Astrocyte of the spinal cord (primary cell): ENCODE results near the gene GALNT10.

Source experiments
- DNase-seq: peaks from one replicate; pipeline ENCODE4 v3.0.0; 2011; ENCODE audit warnings: low read depth, low spot score
- H3K4me3 ChIP-seq: 2 replicates; pipeline ENCODE4 v1.5.1; 2011; ENCODE audit warnings: low read depth, mild to moderate bottlenecking, low read length, moderate library complexity
- CTCF ChIP-seq: IDR thresholded peaks from 2 replicates; pipeline ENCODE4 v1.5.1; 2012; ENCODE audit warnings: low read depth, mild to moderate bottlenecking, low read length, inconsistent platforms
- in situ Hi-C: cut with HindIII; loops from 2 replicates; pipeline ENCODE4 v1.10.0; 2017; ENCODE audit warnings: low sequenced_read_pairs

Gene GALNT10

GRCh38 chr5:154269414-154269813 is 78.9 kb downstream of the GALNT10 start:
- H3K4me3 ChIP-seq = no peak overlapping the region
- no peak for TF ChIP-seq CTCF
- in situ Hi-C loops = no loop called here
- no peak for DNase-seq

- in situ Hi-C loops = no loop called here
- TF ChIP-seq CTCF = no peak
- DNase-seq = no peak
- no peak overlapping the region for H3K4me3 ChIP-seq
Measured at GRCh38 chr5:154271466-154271865, 80.9 kb downstream of the GALNT10 start.

- H3K4me3 ChIP-seq = no peak overlapping the region
- in situ Hi-C loops = no loop called here
- DNase-seq = no peak
- TF ChIP-seq CTCF = no peak
Measured at GRCh38 chr5:154271936-154272514, 81.5 kb downstream of the GALNT10 start.

- DNase-seq = peak; percentile 43
- TF ChIP-seq CTCF = no peak
- in situ Hi-C loops = no loop called here
- H3K4me3 ChIP-seq = no peak overlapping the region
Measured at GRCh38 chr5:154273028-154273617, 82.6 kb downstream of the GALNT10 start.

- TF ChIP-seq CTCF = no peak
- in situ Hi-C loops = no loop called here
- H3K4me3 ChIP-seq = no peak overlapping the region
- DNase-seq = no peak
Measured at GRCh38 chr5:154273963-154274827, 83.7 kb downstream of the GALNT10 start.

GRCh38 chr5:154274828-154275185 is 84.3 kb downstream of the GALNT10 start:
- in situ Hi-C loops = no loop called here
- H3K4me3 ChIP-seq = no peak overlapping the region
- no peak for TF ChIP-seq CTCF
- DNase-seq = no peak
